ENCODE results near the gene CEP41. TPM values are rescaled to one million over a fixed set of nuclear protein-coding genes. Genes with fewer than 3 reads are reported as not detected.

Gene CEP41
- total RNA-seq, 4 donors from 2014 or later: 1.6 to 6.6 (median 3.0) TPM

DNA sequence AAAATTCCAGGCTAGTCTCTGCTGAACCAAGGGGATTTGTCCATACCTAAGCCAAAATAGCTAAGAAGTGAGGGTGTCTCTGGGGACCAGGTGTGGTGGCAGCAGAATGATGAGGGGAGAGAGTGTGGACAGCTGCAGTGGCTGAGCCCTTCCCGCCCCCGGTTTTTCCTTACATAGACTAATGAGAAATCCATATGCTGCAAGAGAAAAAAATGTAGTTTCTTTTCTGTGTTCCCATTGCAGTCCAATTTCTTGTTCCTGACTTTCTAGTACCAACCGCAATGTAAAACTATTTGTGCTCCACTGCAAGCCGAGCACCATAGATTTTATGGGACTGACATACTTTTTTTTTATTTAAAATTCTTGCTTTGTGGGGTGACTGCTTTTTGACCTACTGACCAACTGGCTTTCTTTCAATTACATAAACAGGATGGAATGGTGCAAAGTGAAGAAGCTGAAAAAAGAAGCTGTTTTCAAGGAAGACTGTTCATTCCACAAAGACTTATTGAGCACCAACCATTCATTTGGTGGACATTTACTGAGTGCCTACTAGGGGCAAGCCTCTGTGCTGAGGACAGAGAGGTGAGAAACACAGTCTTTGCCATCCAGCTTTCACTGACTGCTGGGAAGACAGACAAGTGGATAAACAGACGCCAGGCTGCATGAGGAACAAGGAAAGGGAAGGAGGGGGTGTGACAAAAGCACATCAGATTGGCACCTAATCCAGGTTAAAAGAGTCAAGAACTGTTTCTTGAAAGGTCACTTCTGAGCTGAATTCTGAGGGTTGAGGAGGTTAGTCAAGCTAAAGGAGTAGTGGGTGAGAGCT is 9.8 kb downstream of the CEP41 start:
- TF ChIP-seq POLR2A (IDR thresholded peaks at IDR 0.05): no peak
- TF ChIP-seq, protein P1, sequence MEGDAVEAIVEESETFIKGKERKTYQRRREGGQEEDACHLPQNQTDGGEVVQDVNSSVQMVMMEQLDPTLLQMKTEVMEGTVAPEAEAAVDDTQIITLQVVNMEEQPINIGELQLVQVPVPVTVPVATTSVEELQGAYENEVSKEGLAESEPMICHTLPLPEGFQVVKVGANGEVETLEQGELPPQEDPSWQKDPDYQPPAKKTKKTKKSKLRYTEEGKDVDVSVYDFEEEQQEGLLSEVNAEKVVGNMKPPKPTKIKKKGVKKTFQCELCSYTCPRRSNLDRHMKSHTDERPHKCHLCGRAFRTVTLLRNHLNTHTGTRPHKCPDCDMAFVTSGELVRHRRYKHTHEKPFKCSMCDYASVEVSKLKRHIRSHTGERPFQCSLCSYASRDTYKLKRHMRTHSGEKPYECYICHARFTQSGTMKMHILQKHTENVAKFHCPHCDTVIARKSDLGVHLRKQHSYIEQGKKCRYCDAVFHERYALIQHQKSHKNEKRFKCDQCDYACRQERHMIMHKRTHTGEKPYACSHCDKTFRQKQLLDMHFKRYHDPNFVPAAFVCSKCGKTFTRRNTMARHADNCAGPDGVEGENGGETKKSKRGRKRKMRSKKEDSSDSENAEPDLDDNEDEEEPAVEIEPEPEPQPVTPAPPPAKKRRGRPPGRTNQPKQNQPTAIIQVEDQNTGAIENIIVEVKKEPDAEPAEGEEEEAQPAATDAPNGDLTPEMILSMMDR (IDR thresholded peaks at IDR 0.05): no peak
- 42 to 46% methylated on average over 5 of the region's 5 CpGs for WGBS, 2 donors
- H3K4me3 ChIP-seq (ENCODE audit: low read depth, poor library complexity, severe bottlenecking): no peak overlapping the region
- intact Hi-C loops (cut with DNase I; ENCODE audit: low total_unique reads): no loop called here
- no peak for DNase-seq (ENCODE audit: low spot score in 2 of 2)

DNA sequence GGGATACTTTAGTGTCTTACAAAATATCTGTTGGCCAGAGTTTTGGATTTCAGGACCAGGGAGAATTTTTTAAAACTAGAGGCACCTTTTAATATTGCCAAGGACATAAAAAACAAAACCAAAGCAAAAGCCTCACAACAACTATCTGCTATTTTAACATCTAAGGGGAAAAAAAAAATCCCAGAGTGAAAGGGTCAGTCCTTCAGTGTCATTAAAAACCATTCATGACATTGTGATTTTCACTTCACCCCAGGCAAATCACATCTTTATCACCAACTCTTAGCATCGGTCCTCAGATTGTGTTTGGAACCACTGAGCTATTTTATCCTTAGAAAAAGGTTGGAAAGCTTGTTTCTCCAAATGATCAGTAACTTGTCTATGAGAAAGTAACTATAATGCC is 10.7 kb downstream of the CEP41 start:
- H3K4me3 ChIP-seq (ENCODE audit: low read depth, poor library complexity, severe bottlenecking): no peak overlapping the region
- WGBS, 2 donors: 34 to 48% methylated on average over 1 of the region's 1 CpG
- TF ChIP-seq, protein P1 (IDR thresholded peaks at IDR 0.05): no peak
- no peak for TF ChIP-seq POLR2A (IDR thresholded peaks at IDR 0.05)
- no peak for DNase-seq (ENCODE audit: low spot score in 2 of 2)
- intact Hi-C loops (cut with DNase I; ENCODE audit: low total_unique reads): no loop called here

DNA sequence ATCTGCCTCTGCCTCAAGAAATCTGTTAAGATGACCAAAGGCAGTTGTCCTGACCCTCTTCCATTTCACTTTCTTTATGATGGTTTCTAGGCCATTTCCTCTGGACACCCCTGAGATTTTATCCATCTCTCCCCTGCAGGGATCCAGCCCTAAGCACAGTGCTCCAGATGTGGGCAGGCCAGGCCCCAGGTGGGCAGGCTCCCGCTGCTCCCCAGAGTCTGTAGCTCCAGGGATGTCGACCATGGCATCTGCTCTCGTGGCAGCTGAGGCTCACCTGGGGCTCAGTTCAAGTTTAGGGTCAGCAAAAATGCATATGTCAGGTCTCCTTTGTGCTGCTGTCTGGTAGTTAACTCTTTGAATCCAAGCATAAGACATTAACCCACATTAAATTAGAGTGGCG is 11.8 kb downstream of the CEP41 start:
- intact Hi-C loops (cut with DNase I; ENCODE audit: low total_unique reads): no loop called here
- no peak overlapping the region for H3K4me3 ChIP-seq (ENCODE audit: low read depth, poor library complexity, severe bottlenecking)
- WGBS, 2 donors: 87 to 95% methylated on average over 4 of the region's 4 CpGs
- no peak for TF ChIP-seq POLR2A (IDR thresholded peaks at IDR 0.05)
- TF ChIP-seq, protein P1 (IDR thresholded peaks at IDR 0.05): no peak
- no peak for DNase-seq (ENCODE audit: low spot score in 2 of 2)

DNA sequence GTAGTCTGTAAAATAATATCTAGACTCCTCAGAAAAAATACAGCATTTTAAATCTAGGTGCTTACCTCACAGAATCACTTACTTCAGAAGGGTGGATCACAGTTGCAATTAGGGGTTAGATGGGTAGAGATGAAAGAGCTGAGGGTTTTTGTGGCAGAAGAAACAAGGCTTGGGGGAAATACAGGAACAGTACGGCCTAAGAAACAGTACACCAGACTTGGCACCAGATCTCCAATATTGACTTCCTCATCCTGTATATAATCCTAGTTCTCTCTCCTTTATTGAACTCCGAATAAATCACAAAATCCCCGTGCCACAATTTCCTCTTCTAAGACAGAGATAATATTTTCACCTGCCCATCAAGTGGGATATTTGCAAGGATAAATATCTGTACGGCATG is 14.3 kb downstream of the CEP41 start:
- 72 to 81% methylated on average over 4 of the region's 4 CpGs for WGBS, 2 donors
- H3K4me3 ChIP-seq (ENCODE audit: low read depth, poor library complexity, severe bottlenecking): no peak overlapping the region
- TF ChIP-seq, protein P1 (IDR thresholded peaks at IDR 0.05): no peak
- TF ChIP-seq POLR2A (IDR thresholded peaks at IDR 0.05): no peak
- intact Hi-C loops (cut with DNase I; ENCODE audit: low total_unique reads): no loop called here
- no peak for DNase-seq (ENCODE audit: low spot score in 2 of 2)

DNA sequence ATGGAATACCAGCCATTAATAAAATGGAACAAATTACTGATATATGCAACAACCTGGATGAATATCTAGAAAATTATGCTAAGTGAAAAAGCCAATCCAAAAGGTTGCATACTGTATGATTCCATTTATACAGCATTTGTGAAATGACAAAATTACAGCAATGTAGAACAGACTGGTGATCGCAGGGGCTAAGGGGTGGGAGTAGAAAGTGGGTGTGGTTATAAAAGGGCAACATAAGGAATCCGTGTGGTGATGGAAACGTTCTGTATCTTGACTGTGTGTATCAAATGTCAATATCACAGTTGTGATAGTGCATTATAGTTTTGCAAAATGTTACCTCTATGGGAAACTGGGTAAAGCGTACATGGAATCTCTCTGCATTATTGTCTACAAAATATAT is 15.0 kb downstream of the CEP41 start:
- intact Hi-C loops (cut with DNase I; ENCODE audit: low total_unique reads): no loop called here
- no peak overlapping the region for H3K4me3 ChIP-seq (ENCODE audit: low read depth, poor library complexity, severe bottlenecking)
- no peak for DNase-seq (ENCODE audit: low spot score in 2 of 2)
- TF ChIP-seq, protein P1 (IDR thresholded peaks at IDR 0.05): no peak
- no peak for TF ChIP-seq POLR2A (IDR thresholded peaks at IDR 0.05)
- 76 to 83% methylated on average over 4 of the region's 4 CpGs for WGBS, 2 donors

Measured in lower leg skin (tissue), 4 donors.